Kidney epithelial cell (primary cell): Measurements from ENCODE around the gene KLHL3. TPM values are rescaled to one million over a fixed set of nuclear protein-coding genes. Genes with fewer than 3 reads are reported as not detected.

Experiments
- DNase-seq: peaks from one replicate; pipeline ENCODE4 v3.0.0-alpha.2; 2010; ENCODE audit warnings: low read depth
- H3K27me3 ChIP-seq: 2 replicates; pipeline ENCODE4 v1.6.0; 2011; ENCODE audit warnings: low read length; ENCODE audit not compliant: control insufficient read depth, insufficient read depth
- H3K36me3 ChIP-seq: 2 replicates; pipeline ENCODE4 v1.5.1; 2011; ENCODE audit warnings: low read length; ENCODE audit not compliant: control insufficient read depth, insufficient read depth
- H3K4me3 ChIP-seq: 2 replicates; pipeline ENCODE4 v1.5.1; 2011; ENCODE audit warnings: low read depth, mild to moderate bottlenecking, control low read depth, low read length
- total RNA-seq: library from RNA; depleted of rRNA; stranded (reverse); fragments of >200 nt; gene quantifications from 2 replicates; pipeline ENCODE4 v1.2.3, GENCODE V29; 2015
- TF ChIP-seq, protein P1 (sequence below): IDR thresholded peaks from 2 replicates; pipeline ENCODE4 v1.5.1; 2011; ENCODE audit warnings: mild to moderate bottlenecking, moderate library complexity, low read length, control low read depth, inconsistent platforms; ENCODE audit not compliant: insufficient read depth, poor library complexity, severe bottlenecking

Gene KLHL3
- total RNA-seq, 1 donor from 2014 or later: 2.8 TPM

DNA sequence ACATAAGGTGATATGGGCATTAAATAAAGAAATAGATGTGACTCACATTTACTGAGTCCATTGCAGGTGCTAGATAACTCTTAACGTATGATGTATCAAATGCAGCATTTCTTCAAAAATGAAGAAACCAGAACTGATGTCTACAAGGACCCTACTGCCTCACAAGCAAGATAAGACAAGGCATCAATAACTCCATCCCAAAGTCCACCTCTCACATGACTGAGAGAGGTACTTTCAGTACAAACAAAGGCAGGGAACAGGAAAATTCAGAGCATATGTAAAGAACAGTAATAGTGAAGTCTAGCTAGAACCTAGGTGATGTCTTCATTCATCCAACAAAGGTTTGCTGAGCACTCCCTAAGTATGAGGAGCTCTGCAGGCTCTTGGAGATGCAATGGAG, 54.7 kb downstream of the KLHL3 start:
- TF ChIP-seq, protein P1, sequence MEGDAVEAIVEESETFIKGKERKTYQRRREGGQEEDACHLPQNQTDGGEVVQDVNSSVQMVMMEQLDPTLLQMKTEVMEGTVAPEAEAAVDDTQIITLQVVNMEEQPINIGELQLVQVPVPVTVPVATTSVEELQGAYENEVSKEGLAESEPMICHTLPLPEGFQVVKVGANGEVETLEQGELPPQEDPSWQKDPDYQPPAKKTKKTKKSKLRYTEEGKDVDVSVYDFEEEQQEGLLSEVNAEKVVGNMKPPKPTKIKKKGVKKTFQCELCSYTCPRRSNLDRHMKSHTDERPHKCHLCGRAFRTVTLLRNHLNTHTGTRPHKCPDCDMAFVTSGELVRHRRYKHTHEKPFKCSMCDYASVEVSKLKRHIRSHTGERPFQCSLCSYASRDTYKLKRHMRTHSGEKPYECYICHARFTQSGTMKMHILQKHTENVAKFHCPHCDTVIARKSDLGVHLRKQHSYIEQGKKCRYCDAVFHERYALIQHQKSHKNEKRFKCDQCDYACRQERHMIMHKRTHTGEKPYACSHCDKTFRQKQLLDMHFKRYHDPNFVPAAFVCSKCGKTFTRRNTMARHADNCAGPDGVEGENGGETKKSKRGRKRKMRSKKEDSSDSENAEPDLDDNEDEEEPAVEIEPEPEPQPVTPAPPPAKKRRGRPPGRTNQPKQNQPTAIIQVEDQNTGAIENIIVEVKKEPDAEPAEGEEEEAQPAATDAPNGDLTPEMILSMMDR: no peak
- no peaks in the 10 kb centered on the region for H3K36me3 ChIP-seq
- DNase-seq: no peak

DNA sequence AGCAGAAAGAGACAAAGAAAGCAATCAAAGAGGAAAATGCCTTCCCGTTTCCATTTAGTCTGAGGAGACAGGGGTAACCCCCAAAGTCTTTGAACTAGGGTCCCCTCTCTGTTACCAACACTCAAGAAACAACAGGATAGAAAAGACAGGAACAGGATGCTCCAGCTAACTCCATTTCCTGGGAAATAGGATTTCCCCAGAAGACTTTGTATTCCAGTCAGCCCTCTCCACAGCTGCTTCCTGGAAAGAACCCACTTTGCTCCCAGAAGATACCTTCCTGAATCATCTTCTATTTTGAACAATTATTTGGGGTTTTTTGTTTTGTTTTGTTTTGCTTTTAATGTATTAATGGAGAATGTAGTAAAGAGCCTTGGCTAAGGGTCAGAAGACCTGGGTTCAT, 56.0 kb downstream of the KLHL3 start:
- TF ChIP-seq, protein P1: no peak
- H3K36me3 ChIP-seq: no peaks in the 10 kb centered on the region
- no peak for DNase-seq
- no peaks in the 10 kb centered on the region for H3K27me3 ChIP-seq
- H3K4me3 ChIP-seq: no peak overlapping the region

More for the DNA sequence above, 54.7 kb downstream of the KLHL3 start:
- H3K4me3 ChIP-seq: no peak overlapping the region
- H3K27me3 ChIP-seq: no peaks in the 10 kb centered on the region

DNA sequence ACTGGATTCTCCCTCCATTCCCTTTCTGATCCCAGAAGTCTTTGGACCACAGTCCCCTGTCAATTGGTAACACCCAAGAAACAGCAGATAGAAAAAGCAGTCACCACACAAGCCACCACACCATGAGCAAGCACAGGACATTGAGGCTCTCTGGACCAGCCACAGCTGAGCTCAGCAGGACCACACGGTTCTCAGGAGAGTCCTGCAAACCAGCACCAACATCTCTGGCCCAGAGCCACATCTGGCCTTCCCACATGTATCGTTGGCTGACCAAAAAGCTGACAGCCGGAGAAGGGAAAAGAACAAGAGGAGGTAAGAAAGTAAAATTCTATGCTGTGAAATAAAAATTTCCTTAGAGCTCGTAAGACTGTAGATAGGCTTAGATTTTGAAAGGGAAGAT, 56.7 kb downstream of the KLHL3 start:
- no peak for DNase-seq
- TF ChIP-seq, protein P1: no peak
- no peaks in the 10 kb centered on the region for H3K27me3 ChIP-seq

DNA sequence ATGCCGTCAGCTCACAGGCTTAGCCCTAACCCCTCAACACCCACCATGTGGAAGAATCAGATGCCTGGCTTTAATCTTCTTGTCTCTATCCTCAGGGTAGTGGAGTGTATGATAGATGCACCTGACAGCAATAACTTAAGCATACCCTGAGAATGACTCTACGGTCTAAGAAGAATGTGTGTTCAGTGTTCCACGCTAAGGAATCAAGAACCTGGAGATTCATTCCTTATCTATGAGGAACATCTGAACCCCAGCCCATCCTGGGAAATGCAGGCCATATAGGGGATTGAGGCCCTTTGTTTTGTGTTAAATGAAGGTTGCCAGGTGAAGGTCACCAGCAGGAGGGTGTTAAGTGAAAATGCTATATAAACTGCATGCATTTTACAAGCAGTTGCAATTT, 63.0 kb downstream of the KLHL3 start:
- Histone ChIP-seq H3K27me3 (no peaks in the 10 kb centered on the region), H3K4me3 (no peak overlapping the region), H3K36me3 (no peaks in the 10 kb centered on the region)
- TF ChIP-seq, protein P1: no peak
- DNase-seq: no peak

More for the DNA sequence above, 56.7 kb downstream of the KLHL3 start:
- H3K4me3 ChIP-seq: no peak overlapping the region
- no peaks in the 10 kb centered on the region for H3K36me3 ChIP-seq

DNA sequence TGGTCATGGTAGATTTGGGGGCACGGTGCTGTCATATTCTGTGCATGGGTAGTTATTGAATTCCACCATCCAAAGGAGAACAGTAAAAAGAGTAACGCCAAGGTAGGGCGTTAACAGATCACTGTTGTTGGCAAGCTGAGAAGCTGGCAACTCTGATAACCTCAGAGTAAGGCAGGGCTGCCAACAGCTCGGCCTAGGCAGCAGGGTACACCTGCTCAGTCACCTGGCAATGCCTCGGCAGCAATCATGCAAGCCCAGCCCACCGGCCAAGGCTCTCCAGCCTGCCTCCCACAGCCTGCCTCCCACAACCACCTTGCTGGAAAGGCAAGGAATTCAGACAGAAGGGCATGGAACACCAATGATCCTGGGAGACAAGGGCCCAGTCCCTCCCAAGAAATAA, 63.9 kb downstream of the KLHL3 start:
- Histone ChIP-seq H3K27me3 (no peaks in the 10 kb centered on the region), H3K36me3 (no peaks in the 10 kb centered on the region), H3K4me3 (no peak overlapping the region)
- no peak for DNase-seq
- TF ChIP-seq, protein P1: no peak

DNA sequence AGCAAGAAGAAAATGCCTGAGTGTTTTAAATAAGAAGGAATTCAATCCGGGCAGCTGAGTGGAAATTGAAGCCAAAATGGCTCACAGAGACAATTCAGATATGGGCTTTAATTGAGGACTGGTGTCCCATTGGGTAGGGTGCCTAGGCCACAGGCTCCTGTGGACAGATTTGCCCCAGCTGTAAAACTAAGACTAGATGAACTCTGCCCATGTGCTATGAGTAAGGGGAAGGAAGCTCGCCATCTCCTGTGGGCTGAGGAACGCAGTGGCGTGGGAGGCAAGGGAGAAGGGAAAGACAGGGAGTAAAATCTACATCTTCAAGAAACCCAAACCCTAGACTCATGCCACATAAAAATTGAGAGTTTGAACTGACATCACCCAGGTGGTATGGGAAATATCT, 66.1 kb downstream of the KLHL3 start:
- TF ChIP-seq, protein P1: no peak
- no peak overlapping the region for H3K4me3 ChIP-seq
- H3K27me3 ChIP-seq: no peaks in the 10 kb centered on the region
- DNase-seq: no peak
- H3K36me3 ChIP-seq: no peaks in the 10 kb centered on the region
